GM19467 (cell line): Measurements from ENCODE around the gene DDX17.

Experiments used
- ATAC-seq: cut with Tn5 transposase; IDR thresholded peaks from one replicate; pipeline ENCODE4 v1.9.1; 2021; ENCODE audit warnings: mild to moderate bottlenecking, moderate library complexity; ENCODE audit not compliant: unreplicated experiment

Gene DDX17

GRCh38 chr22:38467904-38468442, 38.1 kb downstream of the DDX17 start, which contains the start of gene KDELR3:
TSS of gene KDELR3 (plus strand) at chr22:38468096. CDS start at chr22:38468234, 138 bp downstream.
- ATAC-seq, result no peak

GRCh38 chr22:38467438-38467903, 38.6 kb downstream of the DDX17 start:
- ATAC-seq, result no peak

- no peak for ATAC-seq
Observed at GRCh38 chr22:38465673-38466490, 40.2 kb downstream of the DDX17 start.

- ATAC-seq, result no peak
Observed at GRCh38 chr22:38464992-38465672, 41.0 kb downstream of the DDX17 start.

GRCh38 chr22:38462960-38463784, 42.9 kb downstream of the DDX17 start:
- no peak for ATAC-seq

- no peak for ATAC-seq
Observed at GRCh38 chr22:38461414-38462081, 44.6 kb downstream of the DDX17 start.

GRCh38 chr22:38461057-38461413, 45.1 kb downstream of the DDX17 start:
- no peak for ATAC-seq

GRCh38 chr22:38460426-38460840, 45.7 kb downstream of the DDX17 start:
- ATAC-seq, result no peak

GRCh38 chr22:38456841-38457699, 49.0 kb downstream of the DDX17 start:
- no peak for ATAC-seq

- no peak for ATAC-seq
Observed at GRCh38 chr22:38456272-38456835, 49.8 kb downstream of the DDX17 start.

- ATAC-seq, result no peak
Observed at GRCh38 chr22:38455530-38456271, 50.4 kb downstream of the DDX17 start.

GRCh38 chr22:38455076-38455529, 51.0 kb downstream of the DDX17 start, which contains the start of gene KCNJ4:
TSS of gene KCNJ4 (minus strand) at chr22:38455199. CDS start at chr22:38428132, 27,067 bp downstream.
- no peak for ATAC-seq

GRCh38 chr22:38454353-38455075, 51.6 kb downstream of the DDX17 start:
- ATAC-seq, result no peak

- ATAC-seq, result no peak
Observed at GRCh38 chr22:38453996-38454352, 52.1 kb downstream of the DDX17 start.

- ATAC-seq, result no peak
Observed at GRCh38 chr22:38453066-38453672, 52.9 kb downstream of the DDX17 start.

- ATAC-seq, result no peak
Observed at GRCh38 chr22:38452373-38453065, 53.6 kb downstream of the DDX17 start.

- ATAC-seq, result no peak
Observed at GRCh38 chr22:38451864-38452263, 54.2 kb downstream of the DDX17 start.
